ENCODE data around the gene NPB.

NPB gene

DNA sequence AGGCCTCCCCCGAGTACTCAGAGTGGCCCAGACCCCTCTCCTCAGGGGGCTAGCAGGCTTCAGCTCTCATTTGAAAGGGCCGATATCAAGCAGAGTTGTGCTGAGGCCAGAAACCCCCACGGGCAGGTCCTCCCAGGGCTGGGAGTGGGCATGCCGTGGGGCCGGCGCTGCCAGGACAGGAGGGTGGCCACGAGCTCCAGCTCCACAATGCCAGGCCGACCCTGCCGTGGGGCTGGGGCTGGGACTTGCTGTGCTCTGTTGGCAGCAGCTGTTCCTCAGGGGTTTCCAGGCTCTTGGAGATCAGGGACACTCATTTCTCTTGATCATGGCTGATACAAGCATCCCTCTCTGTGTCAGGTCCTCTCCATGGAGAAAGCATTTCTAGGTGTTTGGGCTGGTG lies 3.2 kb upstream of the NPB start:
- no peak for DNase-seq (ENCODE audit: low spot score)

DNA sequence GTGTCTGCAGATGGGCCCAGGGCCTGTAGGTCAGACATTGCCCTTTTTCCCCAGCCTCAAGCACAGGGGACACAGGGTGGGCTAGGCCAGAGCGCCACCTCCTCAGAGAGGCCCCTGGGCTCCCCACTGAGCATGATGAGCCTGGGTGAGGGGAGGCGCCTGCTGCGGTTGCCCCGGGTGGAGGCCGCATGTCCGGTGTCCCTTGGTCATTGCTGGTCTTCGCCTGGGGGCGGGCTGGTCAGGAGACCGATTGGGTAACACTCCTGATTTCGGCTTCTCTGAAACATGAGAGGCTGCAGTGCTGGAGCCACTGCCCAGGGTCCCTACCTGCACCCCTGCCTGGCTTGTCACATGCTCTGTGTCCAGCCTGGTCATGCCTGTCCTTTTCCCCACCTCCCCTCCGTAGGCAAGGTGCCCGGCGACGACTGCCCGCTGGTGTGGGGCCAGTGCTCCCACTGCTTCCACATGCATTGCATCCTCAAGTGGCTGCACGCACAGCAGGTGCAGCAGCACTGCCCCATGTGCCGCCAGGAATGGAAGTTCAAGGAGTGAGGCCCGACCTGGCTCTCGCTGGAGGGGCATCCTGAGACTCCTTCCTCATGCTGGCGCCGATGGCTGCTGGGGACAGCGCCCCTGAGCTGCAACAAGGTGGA lies 2.4 kb upstream of the NPB start:
- no peak for DNase-seq (ENCODE audit: low spot score)

DNA sequence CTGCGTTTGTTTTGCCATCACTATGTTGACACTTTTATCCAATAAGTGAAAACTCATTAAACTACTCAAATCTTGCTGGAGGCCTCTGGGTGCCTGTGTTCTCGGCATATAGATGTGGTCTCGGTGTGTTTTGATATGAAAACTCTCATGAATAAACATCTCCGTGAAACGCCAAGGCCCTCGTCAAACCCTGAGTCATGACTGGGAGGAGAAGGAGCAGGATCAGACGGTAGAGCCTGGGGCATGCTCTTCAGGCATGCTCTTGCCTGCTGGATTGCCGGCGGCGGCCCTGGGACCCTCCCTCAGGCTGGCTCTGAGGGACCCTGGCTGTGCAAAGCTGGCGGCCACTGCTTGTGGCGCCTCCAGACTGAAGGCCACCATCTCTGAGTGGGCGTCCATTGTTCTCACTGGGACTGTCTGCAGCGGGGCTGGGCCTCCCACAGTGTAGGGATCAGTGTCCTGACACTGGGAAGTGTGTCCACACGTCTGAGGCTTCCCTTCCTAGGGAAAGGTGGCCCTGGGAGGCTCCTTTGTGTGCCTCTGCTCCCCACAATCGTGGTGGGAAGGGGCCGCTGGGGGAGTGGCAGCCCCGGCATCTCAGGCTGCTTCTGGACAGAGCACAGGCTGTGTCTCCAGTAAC lies 1.7 kb upstream of the NPB start:
- no peak for DNase-seq (ENCODE audit: low spot score)

DNA sequence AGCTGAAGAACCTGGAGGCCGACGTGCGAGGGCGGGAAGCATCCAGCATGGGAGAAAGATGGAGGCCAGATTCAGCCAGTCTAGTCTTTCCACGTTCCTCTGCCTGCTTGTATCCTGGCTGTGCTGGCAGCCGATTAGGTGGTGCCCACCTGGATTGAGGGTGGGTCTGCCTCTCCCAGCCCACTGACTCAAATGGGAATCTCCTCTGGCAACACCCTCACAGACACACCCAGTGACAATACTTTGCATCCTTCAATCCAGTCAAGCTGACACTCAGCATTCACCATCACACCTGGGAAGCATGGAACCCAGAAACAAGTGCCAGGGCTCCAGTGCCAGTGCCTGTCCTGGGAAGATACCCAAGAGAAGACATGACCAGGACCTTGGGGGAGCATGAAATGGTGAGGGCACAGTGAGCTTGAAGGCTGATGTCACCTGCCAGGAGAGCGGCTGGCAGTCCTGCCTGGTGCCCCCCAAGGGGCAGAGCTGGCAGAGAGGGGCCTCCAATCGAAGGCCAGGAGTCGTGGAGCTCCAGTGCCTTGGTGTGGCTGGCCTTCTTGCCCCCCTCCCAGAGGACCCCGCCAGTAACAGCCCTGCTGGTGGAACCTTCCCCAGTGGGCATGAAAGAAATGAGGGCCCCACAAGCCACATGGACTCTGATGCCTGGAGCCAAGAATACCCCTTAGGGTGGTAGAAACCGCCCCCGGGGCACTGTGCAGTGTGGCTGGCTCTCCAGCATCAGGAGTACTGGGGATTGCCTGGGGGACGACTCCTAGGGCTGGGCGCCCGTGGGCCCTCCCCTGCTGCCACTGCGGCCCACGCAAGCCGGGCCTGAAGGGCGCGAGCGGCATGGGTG lies 643 bp upstream of the NPB start:
- no peak for DNase-seq (ENCODE audit: low spot score)

DNA sequence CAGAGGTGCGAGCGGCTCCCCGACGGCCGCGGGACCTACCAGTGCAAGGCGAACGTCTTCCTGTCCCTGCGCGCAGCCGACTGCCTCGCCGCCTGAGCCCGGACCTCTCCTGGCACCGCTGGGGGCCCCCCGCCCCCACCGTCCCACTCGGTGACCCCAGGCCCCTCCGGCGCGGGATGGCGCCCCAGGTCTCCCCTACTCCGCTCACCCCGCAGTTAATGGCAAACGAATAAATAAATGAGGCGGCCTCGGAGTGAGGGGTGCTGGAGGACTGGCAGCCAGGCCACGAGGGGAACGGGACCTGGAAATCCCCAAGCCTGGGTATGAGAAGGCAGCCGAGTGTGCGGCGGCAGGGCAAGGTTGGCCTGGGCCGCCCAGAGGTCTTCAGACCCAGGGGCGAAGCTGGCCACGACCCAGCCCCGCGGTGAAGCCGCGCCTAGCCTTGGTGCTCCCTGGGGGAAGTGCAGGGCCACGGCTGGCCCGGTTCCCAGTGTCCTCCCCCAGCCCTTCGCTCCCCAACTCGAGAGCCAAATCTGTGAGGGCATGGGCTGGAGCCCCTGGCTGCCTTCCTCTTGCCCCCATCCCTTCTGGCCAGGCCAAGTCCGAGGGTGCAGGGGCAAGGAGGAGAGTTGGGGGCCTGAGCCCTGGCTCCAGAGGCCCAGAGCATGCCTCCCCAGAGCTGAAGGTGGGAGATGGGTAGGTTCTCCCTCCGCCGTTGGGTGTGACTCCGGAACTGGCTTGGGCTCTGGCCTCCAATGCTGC lies 796 bp downstream of the NPB start:
- DNase-seq (ENCODE audit: low spot score): no peak

DNA sequence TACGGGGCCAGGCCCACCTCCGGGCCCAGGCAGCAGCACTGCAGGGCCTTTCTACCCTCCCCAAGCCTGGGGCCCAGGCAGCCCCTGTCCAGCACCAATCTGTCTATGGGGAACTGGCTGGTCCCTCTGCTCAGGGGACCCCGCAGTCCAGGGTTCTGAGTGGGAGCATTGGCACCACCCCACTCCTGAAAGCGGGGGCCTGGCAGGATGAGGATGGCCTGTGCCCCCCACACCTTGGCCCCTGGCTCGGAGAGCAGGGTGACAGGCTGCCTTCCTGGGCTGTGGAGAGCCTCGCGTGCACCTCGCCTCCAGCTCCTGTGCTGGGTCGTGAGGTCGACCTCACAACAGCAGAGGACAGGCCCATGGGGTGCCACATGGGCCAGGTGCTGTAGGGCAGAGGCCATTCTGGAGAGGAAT lies 1.4 kb downstream of the NPB start:
- DNase-seq (ENCODE audit: low spot score): no peak

DNA sequence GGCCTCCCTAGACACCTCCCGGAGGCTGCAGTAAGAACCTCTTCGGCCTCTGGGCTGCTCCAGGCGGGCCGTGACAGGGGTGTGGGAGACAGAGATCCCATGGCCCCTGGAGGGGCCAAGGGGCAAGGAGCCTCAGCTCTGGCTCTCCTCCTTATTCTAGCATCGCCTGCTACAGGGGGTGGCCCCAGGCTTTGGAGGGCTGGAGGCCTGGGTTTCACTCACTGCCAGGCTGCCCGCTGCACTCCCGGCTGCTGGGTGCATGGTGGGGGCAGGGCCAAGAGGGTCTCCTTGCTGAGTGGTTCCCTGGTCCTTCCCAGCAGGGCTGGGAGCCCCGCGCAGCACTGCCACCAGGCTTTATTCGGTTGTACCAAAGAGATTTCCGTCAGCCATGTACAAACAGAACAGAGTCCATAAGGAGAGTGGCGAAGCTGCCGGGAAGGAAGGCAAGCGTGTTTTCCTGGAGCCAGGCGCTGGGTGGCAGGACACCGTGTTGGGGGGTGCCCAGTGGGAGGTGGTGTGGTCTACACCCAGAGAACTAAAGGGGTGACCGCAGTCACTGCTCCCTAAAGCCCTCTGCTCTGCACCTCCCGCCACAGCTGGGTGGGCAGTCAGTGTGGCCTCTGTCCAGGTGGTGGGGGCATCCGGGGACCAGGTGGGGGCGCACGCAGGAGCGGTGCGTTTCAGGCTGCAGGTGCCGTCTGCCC lies 2.0 kb downstream of the NPB start:
- no peak for DNase-seq (ENCODE audit: low spot score)

DNA sequence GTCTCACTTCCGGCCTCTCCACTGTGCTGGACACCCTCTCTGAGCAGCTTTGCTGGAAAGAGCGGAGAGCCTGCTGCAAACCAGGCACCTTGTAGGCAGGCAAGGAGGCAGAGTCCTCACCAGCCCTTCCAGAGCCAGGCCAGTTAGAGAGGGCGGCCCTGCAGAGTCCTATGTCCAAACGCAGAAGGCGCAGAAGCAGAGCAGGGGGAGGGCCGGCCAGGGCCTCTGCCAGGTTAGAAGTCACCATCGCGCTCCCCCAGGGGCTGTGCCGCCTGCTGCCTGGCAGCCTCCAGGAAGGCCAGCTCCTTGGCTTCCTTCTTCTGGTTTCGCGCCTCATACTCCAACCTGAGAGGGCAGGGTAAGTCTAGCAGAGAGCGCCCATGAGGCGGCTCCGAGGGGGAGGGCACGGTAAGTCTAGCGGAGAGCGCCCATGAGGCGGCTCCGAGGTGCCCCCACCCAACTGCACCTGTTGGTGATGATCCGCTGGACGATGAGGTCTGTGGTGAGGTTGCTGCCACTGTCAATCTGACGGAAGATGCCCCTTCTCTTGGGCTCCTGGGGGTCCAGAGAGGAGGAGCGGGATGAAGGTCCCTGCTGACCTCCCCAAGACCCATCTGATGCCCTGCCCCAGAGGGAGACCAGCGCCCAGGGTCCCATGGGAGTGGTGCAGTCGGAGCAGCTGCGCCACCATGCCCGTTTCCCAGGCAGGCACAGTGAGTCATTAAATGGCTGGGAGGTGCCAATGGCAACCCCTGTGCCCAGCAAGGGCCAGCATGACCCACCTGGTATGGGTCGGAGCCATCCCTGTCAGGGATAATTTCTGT lies 2.8 kb downstream of the NPB start:
- no peak for DNase-seq (ENCODE audit: low spot score)

DNA sequence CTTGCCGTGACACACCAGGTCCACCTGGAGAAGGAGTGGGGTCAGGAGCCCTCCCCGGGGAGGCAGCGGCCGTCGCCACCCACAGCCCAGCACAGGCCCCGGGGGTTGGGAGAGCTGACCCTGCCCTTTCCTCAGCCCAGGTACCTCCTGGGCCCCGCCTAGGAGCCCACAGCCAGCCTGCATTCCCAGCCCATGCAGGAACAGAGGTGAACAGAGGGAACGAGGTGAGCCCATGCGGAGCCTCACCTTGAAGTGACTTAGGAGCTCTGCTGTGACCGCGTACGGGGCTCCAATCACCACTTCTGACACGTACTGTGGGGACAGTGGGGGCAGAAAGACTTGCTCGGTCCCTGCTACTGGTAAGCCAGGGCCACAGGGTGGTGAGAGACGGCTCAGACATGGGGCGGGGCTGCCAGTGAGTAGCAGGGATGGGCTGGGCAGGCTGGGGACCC lies 3.4 kb downstream of the NPB start:
- DNase-seq (ENCODE audit: low spot score): no peak

DNA sequence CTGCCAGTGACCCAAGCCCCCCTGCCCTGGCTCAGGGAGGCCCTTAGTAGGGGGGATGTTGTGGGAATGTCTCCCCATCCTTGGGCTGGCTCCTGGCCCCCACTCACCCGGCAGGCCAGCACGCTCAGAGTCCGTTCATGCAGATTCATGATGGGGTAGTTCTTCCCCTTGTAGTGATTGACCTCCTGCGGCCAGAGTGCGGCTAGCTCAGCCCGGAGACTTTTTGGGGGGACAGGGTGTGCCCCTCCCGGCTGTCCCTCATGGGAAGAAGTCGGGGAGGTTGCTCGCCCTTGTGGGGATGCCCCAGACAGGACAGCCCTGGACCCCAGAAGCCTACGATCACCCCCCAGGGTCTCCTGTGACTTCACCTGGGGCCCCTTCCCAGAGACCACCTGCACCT lies 4.0 kb downstream of the NPB start:
- no peak for DNase-seq (ENCODE audit: low spot score)

DNA sequence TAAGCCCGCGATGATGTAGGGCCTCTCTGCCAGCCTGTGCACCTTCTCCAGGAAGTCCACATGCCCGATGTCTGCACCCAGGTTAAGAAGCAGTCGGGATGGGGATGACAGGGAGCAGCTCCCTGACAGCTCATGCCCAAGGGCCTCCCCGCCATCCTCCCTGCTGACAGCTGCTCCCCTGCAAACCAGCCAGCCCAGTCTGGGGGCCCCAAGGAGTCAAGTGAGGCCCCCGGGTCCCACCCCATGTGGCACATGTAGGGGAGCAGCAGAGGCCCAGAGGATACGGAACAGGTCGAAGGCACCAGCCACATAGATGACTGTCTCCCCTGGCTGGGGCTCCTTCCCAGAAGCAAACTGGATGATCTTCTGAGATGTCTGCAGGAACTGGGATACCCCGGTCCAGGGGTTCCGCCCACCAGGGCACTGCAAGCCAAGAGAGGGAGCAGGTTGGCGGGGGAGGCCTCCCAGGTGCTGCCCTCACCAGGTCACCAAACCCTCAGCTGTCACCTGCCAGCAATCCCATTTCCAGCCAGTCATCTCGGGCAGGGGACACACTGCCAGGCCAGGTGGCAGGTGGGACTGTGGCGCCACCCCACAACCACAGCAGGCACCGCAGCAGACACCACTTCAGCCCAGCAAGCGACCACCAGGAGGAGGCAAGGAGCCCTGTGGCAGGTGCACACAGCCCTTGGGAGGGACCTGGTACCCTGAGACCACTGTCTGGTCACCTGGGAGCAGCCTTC lies 4.6 kb downstream of the NPB start:
- DNase-seq (ENCODE audit: low spot score): no peak

DNA sequence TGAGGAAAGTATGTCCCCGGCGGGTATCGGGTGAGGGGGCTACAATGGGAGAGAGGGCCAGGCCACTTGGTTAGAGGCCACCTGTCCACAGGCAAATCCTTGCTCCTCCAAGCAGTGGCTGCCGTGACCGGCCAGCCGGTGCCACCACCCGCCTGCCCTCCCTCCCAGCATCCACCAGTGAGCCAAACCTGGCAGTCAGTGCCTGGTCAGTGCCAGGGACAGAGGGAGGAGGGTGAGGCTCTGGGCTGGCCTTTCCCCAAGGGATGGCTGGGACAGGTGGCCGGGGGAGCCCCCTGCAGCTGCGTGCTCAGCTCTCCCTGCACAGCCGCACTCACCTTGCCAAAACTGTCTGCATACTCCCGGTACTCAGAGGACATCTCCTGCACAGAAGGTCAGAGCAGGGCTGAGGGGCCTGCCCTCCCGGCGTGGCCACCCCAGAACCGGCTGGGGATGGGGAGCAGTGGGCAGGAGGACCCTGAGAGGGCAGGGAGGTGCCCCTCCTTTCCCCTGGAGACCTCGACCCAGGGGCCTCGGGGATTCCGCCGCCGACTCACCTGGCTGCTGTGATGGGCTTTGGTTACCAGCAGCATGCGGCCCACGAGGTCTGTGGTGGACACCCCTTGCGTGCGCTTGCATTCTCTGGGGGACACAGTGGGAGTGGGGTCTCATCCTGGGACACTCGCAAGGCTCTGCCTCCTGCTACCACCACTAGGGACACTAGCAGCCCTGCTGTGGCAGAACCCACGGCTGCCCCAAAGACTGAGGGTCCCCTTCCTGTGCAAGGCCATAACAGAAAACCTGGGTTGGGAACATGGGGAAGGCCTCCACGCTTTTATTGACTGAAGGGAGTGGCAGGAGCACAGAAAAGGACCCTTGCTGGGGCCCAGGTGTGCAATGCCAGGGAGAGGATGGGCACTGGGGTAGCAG lies 5.4 kb downstream of the NPB start:
- DNase-seq (ENCODE audit: low spot score): no peak

DNA sequence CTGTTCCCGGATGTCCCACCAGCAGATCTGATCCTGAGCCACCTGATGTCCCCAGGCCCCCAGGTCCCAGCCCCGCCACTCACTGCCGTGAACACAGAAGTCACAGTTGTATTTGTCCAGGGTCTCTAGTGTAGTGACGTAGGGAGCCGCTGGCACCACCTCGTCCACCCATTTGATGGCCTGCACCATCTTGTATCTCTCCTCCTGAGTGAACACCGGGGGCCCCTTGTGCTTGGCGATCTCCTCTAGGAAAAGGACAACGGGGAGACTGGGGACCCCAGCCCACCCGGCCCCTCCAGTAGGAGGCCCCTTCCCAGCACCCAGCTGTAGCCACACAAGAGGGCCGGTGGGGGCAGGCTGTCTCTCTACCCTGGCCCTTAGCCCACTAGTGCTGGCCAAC lies 6.8 kb downstream of the NPB start:
- DNase-seq (ENCODE audit: low spot score): no peak

DNA sequence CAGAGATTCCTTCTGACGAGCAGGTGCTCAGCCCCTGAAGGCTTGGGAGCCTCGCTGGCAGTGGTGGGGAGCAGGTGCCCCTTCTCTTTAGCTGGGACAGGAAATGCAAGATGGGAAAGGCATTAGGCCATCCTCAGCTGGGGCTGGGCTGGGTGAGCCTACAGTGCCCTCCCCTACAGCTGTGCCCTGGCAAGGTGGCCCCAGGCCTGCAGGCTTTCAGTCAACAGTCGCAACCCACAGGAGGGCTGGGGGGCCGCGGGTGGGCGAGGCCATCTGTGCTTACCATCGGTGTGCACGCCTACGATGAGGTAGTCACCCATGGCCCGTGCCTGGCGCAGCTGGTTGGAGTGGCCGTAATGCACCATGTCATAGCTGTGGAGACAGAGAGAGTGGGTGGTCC lies 7.2 kb downstream of the NPB start:
- DNase-seq (ENCODE audit: low spot score): no peak

DNA sequence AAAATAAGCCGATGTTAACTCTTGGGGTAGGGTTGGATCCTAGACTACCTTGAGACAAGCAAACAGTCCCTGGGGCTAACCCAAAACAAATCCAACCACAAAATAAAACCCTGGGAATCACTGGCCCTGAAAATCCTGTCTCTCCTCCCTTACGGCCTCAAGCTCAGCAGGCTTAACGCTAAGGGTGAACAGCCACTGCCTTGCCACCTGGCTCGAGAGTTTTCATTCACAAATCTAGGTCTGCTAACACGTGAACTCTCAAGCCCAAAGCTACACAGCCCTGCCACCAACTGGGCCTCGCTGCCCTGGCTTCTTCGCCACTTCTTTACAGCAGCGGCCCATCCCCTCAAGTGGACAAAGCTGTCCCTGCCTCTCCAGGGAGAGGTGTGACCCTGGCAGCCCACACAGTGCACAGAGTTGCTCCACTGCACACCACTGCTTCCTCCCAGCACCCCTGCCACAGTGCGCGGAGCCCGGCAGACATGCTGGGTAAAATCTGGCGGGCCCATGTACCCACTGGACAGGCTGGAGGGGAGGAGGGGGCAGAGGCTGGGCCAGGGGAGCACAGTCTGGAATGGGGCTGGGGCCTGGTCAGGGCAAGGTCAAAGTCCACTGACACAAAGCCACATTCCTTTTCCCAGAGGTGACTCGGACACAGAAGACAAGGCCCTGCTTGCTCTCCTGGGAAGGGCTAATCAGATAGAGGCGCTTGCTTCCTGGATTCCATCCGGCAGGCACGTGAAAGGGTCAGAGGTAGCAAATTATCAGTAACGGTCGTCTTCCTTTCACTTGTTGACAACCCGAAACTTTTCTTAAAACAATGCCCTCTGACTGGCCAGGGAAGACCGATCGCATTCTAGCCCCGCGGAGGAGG lies 8.2 kb downstream of the NPB start:
- DNase-seq (ENCODE audit: low spot score): peak; percentile 69

DNA sequence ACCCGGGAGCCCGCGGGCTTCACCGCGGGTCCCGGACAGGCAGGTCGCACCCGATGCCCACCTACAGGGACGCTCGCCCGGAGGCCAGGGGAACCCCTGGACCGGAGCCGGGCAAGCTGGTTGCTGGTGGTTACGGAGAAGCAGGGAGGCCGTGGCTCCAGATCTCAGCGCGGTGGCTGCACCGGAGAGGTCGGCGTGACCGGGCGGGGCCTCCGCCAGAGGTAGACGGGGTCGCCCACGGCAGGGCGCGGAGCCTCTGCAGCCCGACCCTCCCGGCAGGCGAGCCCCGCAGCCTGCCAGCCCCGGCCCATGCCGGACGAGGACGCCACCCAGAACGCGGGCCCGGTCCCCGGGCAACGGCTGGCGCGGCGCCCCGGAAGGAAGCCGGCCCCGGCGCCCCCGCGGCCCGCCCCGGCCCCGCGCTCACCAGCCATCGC lies 8.8 kb downstream of the NPB start:
- DNase-seq (ENCODE audit: low spot score): peak; percentile 76

DNA sequence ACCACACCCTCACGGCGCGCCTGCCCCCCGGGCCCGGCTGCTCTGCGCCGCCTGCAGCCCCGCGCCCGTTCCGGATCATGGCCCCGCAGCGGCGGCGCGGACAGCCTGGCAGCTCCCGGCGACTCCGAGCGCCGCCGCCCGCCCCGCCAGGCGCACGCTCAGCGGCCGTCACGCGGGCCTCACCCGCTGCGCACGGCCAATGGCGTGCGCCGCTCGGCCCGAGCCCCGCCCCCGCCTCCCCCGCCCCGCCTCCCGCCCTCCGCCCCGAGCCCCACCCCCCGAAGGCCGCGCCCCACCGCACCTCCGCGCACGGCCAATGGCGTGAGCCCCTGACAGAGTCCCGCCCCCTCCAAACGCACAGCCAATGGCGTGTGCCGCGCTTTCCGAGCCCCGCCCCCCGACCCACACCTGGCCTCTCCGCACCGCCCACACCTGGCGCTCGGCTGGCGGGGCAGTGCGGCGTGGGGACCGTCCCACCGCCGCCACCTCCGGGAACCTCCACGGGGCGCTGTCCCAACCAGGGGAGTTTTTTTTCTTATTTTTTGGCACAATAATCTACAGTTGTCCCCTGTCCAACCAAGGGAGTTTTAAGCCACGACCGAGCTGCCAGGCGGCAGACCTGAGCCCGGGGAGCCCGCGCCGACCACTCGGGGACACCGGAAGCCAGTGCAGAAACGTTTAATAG lies 9.4 kb downstream of the NPB start, which contains the start of gene PCYT2:
Gene PCYT2 (minus strand): TSS at position 123 of the 685 bp plus-strand sequence. CDS start 44 bp downstream, at position 79.
- DNase-seq (ENCODE audit: low spot score): peak; percentile 97

All from ecto neural progenitor cell (in vitro differentiated cells).